ENCODE measurements around the gene SH3PXD2B. TPM values are rescaled to one million over a fixed set of nuclear protein-coding genes. Genes with fewer than 3 reads are reported as not detected.
"Not testable (repeated sequence)": the region's sequence is repeated elsewhere in the genome, so short reads cannot be mapped to it uniquely, and the experiment has no call there.

The SH3PXD2B gene
- total and polyA plus RNA-seq, 2 of the 4 experiments (the other 2 are of a cell fraction) = 8.2 to 14.4 TPM

DNA sequence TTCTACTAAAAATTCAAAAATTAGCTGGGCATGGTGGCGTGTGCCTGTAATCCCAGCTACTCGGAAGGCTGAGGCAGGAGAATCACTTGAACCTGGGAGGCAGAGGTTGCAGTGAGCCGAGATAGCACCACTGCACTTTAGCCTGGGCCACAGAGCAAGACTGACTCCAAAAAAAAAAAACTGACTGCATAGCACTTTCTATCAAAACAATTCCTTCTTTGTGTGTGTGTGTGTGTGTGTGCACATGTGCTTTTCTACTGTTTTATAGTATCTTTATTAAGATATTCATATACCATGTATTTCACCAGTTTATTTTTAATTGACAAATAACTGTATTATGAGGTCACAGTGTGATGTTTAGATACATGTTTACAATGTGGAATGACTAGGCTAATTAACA, 167.2 kb downstream of the SH3PXD2B start:
- H3K4me3 ChIP-seq (ENCODE audit: insufficient read depth, low read depth, low read length); H2BK20ac ChIP-seq (ENCODE audit: low read depth, low read length); H2AFZ ChIP-seq (replicated peaks; ENCODE audit: low read length, poor library complexity); H4K5ac ChIP-seq (ENCODE audit: low read depth, low read length); H2AK5ac ChIP-seq (ENCODE audit: low read depth, low read length); H3K9me1 ChIP-seq (ENCODE audit: insufficient read depth, low read length); intact Hi-C loops (cut with micrococcal nuclease); CTCF ChIA-PET; H3K9me3 ChIP-seq (ENCODE audit: control insufficient read depth, insufficient read depth, low read length); H3K14ac ChIP-seq (replicated peaks; ENCODE audit: low read depth, low read length); H3K27me3 ChIP-seq (ENCODE audit: control insufficient read depth, insufficient read depth, low read length); H3K36me3 ChIP-seq (ENCODE audit: control insufficient read depth, insufficient read depth, low read length); H3K18ac ChIP-seq (ENCODE audit: low read depth, low read length); dilution Hi-C loops (cut with HindIII; ENCODE audit: low sequenced_read_pairs, unreplicated experiment); H3K4me1 ChIP-seq (ENCODE audit: control insufficient read depth, insufficient read depth, low read length); DNase-seq; H2BK15ac ChIP-seq (ENCODE audit: low read depth, low read length); H3K23ac ChIP-seq (ENCODE audit: low read depth, low read length); POLR2A ChIA-PET (ENCODE audit: unreplicated experiment); ATAC-seq (ENCODE audit: low read depth); BruUV-seq (replicated peaks); H3K27ac ChIP-seq (ENCODE audit: insufficient read depth, low read length); H3K9ac ChIP-seq (ENCODE audit: low read depth, low read length); H4K8ac ChIP-seq (ENCODE audit: low read depth in 2 of 2, low read length in 2 of 2); H4K91ac ChIP-seq (ENCODE audit: insufficient read depth, low read depth, low read length); H2AK9ac ChIP-seq (replicated peaks; ENCODE audit: low read depth, low read length, poor library complexity); H2BK120ac ChIP-seq (ENCODE audit: low read depth, low read length); H2BK5ac ChIP-seq (ENCODE audit: low read depth, low read length, poor library complexity, severe bottlenecking); H3K56ac ChIP-seq (ENCODE audit: extremely low read depth, insufficient read depth, low read length); H3K4ac ChIP-seq (ENCODE audit: low read depth, low read length); H3K4me2 ChIP-seq (ENCODE audit: low read depth, low read length): not testable (repeated sequence)
- WGBS, 2 experiments (ENCODE audit: extremely low coverage in 2 of 2, insufficient read length in 1 of 2) = 80% methylated on average over 1 of the region's 3 CpGs; no CpG with 5 or more reads in 1 of the 2 experiments
- H4K20me1 ChIP-seq (ENCODE audit: insufficient read depth, low read length) = peaks cover 12% of the 10 kb centered on the region
- peaks cover 3 to 13% of the 10 kb centered on the region in 2 experiments; a peak in 2 of 4 replicates for H3K79me1 ChIP-seq (ENCODE audit: low read depth in 1 of 2, low read length in 2 of 2)
- in situ Hi-C loops (cut with MboI; ENCODE audit: low sequenced_read_pairs) = loop anchor here (10.0 to 25.0 kb wide), 2 partner anchors 182 to 875 kb away; partner anchors contain the start of gene FGF18

Data from IMR-90 (cell line).